Adipocyte (in vitro differentiated cells): ENCODE results near the gene TGDS.
A peak's percentile ranks its signal among the peaks of the same experiment; 100 is the strongest.
"Not testable (repeated sequence)": the region's sequence is repeated elsewhere in the genome, so short reads cannot be mapped to it uniquely, and the experiment has no call there.

Source experiments
- DNase-seq: peaks from one replicate; pipeline ENCODE4 v3.0.0-alpha.2; 2015; ENCODE audit warnings: low read depth
- H3K27me3 ChIP-seq: replicated peaks from 2 replicates; pipeline ENCODE4 v1.7.0; 2013; ENCODE audit warnings: mild to moderate bottlenecking, low read length, moderate library complexity; ENCODE audit not compliant: control insufficient read depth, insufficient read depth
- H3K36me3 ChIP-seq: 2 replicates; pipeline ENCODE4 v1.7.0; 2013; ENCODE audit warnings: low read length, mild to moderate bottlenecking, moderate library complexity; ENCODE audit not compliant: control insufficient read depth, insufficient read depth, severe bottlenecking
- H3K4me1 ChIP-seq: 2 replicates; pipeline ENCODE4 v1.7.0; 2013; ENCODE audit warnings: mild to moderate bottlenecking, low read length, moderate library complexity; ENCODE audit not compliant: control insufficient read depth, insufficient read depth
- H3K4me3 ChIP-seq: 2 replicates; pipeline ENCODE4 v1.7.0; 2013; ENCODE audit warnings: mild to moderate bottlenecking, low read length, moderate library complexity
- H3K9ac ChIP-seq: 2 replicates; pipeline ENCODE4 v1.7.0; 2013; ENCODE audit warnings: mild to moderate bottlenecking, low read length, moderate library complexity
- H3K9me3 ChIP-seq: 2 replicates; pipeline ENCODE4 v1.7.0; 2013; ENCODE audit warnings: mild to moderate bottlenecking, low read length, moderate library complexity; ENCODE audit not compliant: control insufficient read depth

TGDS gene

GRCh38 chr13:94595950-94596574 lies at the start of gene TGDS:
Gene TGDS, minus strand, starts transcription at chr13:94596152. Its CDS starts 16 bp downstream, at chr13:94596136.
- H3K4me1 ChIP-seq, result peaks cover 22% of the 10 kb centered on the region
- H3K9ac ChIP-seq, result peak within 1 kb of the TSS; percentile 99
- peaks cover 16% of the 10 kb centered on the region for H3K36me3 ChIP-seq
- peak; percentile 93 for DNase-seq
- no peaks in the 10 kb centered on the region for H3K27me3 ChIP-seq
- peak within 1 kb of the TSS; percentile 100 for H3K4me3 ChIP-seq
- no peaks in the 10 kb centered on the region for H3K9me3 ChIP-seq

GRCh38 chr13:94641409-94641941 lies 45.5 kb upstream of the TGDS start:
- H3K9me3 ChIP-seq, result peaks cover 2% of the 10 kb centered on the region
- H3K36me3 ChIP-seq, result no peaks in the 10 kb centered on the region
- H3K9ac ChIP-seq, result no peak overlapping the region
- H3K4me1 ChIP-seq, result peaks cover 12% of the 10 kb centered on the region
- no peak overlapping the region for H3K4me3 ChIP-seq
- peak; percentile 84 for DNase-seq
- no peaks in the 10 kb centered on the region for H3K27me3 ChIP-seq

GRCh38 chr13:94640721-94641120 lies 44.8 kb upstream of the TGDS start:
- peaks cover 2% of the 10 kb centered on the region for H3K9me3 ChIP-seq

GRCh38 chr13:94637677-94638076 lies 41.7 kb upstream of the TGDS start:
- not testable (repeated sequence) for H3K36me3 ChIP-seq, H3K9ac ChIP-seq, DNase-seq, H3K27me3 ChIP-seq, H3K4me3 ChIP-seq, H3K9me3 ChIP-seq
- H3K4me1 ChIP-seq, result peaks cover 12% of the 10 kb centered on the region

More at GRCh38 chr13:94640721-94641120, 44.8 kb upstream of the TGDS start:
- Histone ChIP-seq H3K27me3 (no peaks in the 10 kb centered on the region), H3K9ac (no peak overlapping the region), H3K4me1 (peaks cover 12% of the 10 kb centered on the region), H3K36me3 (no peaks in the 10 kb centered on the region), H3K4me3 (no peak overlapping the region)
- DNase-seq, result peak; percentile 44

- Histone ChIP-seq H3K4me3 (no peak overlapping the region), H3K27me3 (no peaks in the 10 kb centered on the region), H3K4me1 (peaks cover 11% of the 10 kb centered on the region), H3K9ac (no peak overlapping the region), H3K36me3 (peaks cover 7% of the 10 kb centered on the region), H3K9me3 (peaks cover 2% of the 10 kb centered on the region)
- DNase-seq, result no peak
Observed at GRCh38 chr13:94636942-94637578, 41.1 kb upstream of the TGDS start.

- not testable (repeated sequence) for H3K4me3 ChIP-seq, H3K36me3 ChIP-seq, H3K4me1 ChIP-seq, DNase-seq, H3K27me3 ChIP-seq, H3K9ac ChIP-seq, H3K9me3 ChIP-seq
Observed at GRCh38 chr13:94636096-94636495, 40.1 kb upstream of the TGDS start.

- no peaks in the 10 kb centered on the region for H3K9me3 ChIP-seq
- H3K27me3 ChIP-seq, result no peaks in the 10 kb centered on the region
- H3K4me1 ChIP-seq, result no peaks in the 10 kb centered on the region
- no peak overlapping the region for H3K4me3 ChIP-seq
- DNase-seq, result no peak
- H3K9ac ChIP-seq, result no peak overlapping the region
- peaks cover 41% of the 10 kb centered on the region for H3K36me3 ChIP-seq
Observed at GRCh38 chr13:94632226-94632980, 36.5 kb upstream of the TGDS start.

GRCh38 chr13:94630858-94631257 lies 34.9 kb upstream of the TGDS start:
- H3K27me3 ChIP-seq, result no peaks in the 10 kb centered on the region
- no peak for DNase-seq
- H3K36me3 ChIP-seq, result peaks cover 56% of the 10 kb centered on the region
- no peaks in the 10 kb centered on the region for H3K4me1 ChIP-seq
- no peaks in the 10 kb centered on the region for H3K9me3 ChIP-seq
- H3K9ac ChIP-seq, result no peak overlapping the region
- H3K4me3 ChIP-seq, result no peak overlapping the region

- Histone ChIP-seq H3K9ac (no peak overlapping the region), H3K4me3 (no peak overlapping the region), H3K27me3 (no peaks in the 10 kb centered on the region), H3K4me1 (no peaks in the 10 kb centered on the region), H3K9me3 (no peaks in the 10 kb centered on the region), H3K36me3 (peaks cover 95% of the 10 kb centered on the region)
- DNase-seq, result no peak
Observed at GRCh38 chr13:94623316-94623715, 27.4 kb upstream of the TGDS start.

GRCh38 chr13:94622344-94622743 lies 26.4 kb upstream of the TGDS start:
- Histone ChIP-seq H3K9ac (no peak overlapping the region), H3K4me3 (no peak overlapping the region), H3K36me3 (peaks cover 85% of the 10 kb centered on the region), H3K27me3 (no peaks in the 10 kb centered on the region), H3K4me1 (no peaks in the 10 kb centered on the region), H3K9me3 (no peaks in the 10 kb centered on the region)
- no peak for DNase-seq

- Histone ChIP-seq H3K27me3 (no peaks in the 10 kb centered on the region), H3K4me3 (no peak overlapping the region), H3K9me3 (no peaks in the 10 kb centered on the region), H3K4me1 (no peaks in the 10 kb centered on the region), H3K9ac (no peak overlapping the region), H3K36me3 (peaks cover 71% of the 10 kb centered on the region)
- peak; percentile 40 for DNase-seq
Observed at GRCh38 chr13:94620286-94620896, 24.4 kb upstream of the TGDS start.
